Kidney (tissue), 14 donors: ENCODE measurements around the gene ITPA. TPM values are rescaled to one million over a fixed set of nuclear protein-coding genes. Genes with fewer than 3 reads are reported as not detected.
A peak's percentile ranks its signal among the peaks of the same experiment; 100 is the strongest.

ENCODE experiments used
- DNase-seq, 5 donors: peaks; one replicate each; pipeline ENCODE4 v3.0.0-alpha.2; 2013 to 2020
- FAIRE-seq: peaks from 2 replicates; lab custom pipeline; 2012; peaks lifted over from hg19 to GRCh38; lab: Jason Lieb, UNC
- H3K27ac ChIP-seq, 2 donors: one replicate each; pipeline ENCODE4 v1.7.0; 2013; ENCODE audit warnings: low read depth in 2 of 2, low read length in 2 of 2, inconsistent platforms in 1 of 2
- H3K27me3 ChIP-seq: one replicate; pipeline ENCODE4 v1.7.1; 2013; ENCODE audit warnings: low read length, inconsistent platforms; ENCODE audit not compliant: control insufficient read depth, insufficient read depth
- H3K36me3 ChIP-seq, 3 donors: one replicate each; pipeline versions ENCODE4 v1.7.0 to v1.7.1; 2013; ENCODE audit warnings: low read length in 3 of 3, control low read depth in 1 of 3, inconsistent platforms in 1 of 3; ENCODE audit not compliant: insufficient read depth in 3 of 3, control insufficient read depth in 2 of 3
- H3K4me1 ChIP-seq, 3 donors: one replicate each; pipeline versions ENCODE4 v1.7.0 to v1.7.1; 2013; ENCODE audit warnings: low read length in 3 of 3, inconsistent platforms in 1 of 3, low read depth in 1 of 3; ENCODE audit not compliant: control insufficient read depth in 2 of 3, insufficient read depth in 2 of 3
- H3K4me3 ChIP-seq, 3 donors: one replicate each; pipeline versions ENCODE4 v1.7.0 to v1.8.1; 2013; ENCODE audit warnings: low read length in 3 of 3, control low read depth in 1 of 3, inconsistent platforms in 1 of 3
- H3K9ac ChIP-seq, 3 donors: one replicate each; pipeline versions ENCODE4 v1.7.0 to v1.7.1; 2013; ENCODE audit warnings: low read length in 3 of 3, control low read depth in 1 of 3, inconsistent platforms in 1 of 3
- H3K9me3 ChIP-seq, 3 donors: one replicate each; pipeline versions ENCODE4 v1.7.0 to v1.7.1; 2013; ENCODE audit warnings: low read length in 3 of 3, control low read depth in 1 of 3, inconsistent platforms in 1 of 3; ENCODE audit not compliant: control insufficient read depth in 2 of 3, insufficient read depth in 1 of 3
- CTCF ChIP-seq: IDR thresholded peaks from 3 replicates; pipeline ENCODE4 v1.5.1; 2012; ENCODE audit warnings: mild to moderate bottlenecking, moderate library complexity, borderline replicate concordance; ENCODE audit not compliant: insufficient read depth; ENCODE audit errors: extremely low read depth
- intact Hi-C: fragments of 100-400 bp; cut with DNase I; formaldehyde crosslinking; loops from one replicate; pipeline ENCODE4 v1.11.1; 2022
- polyA plus RNA-seq: library from polyadenylated mRNA; stranded (reverse); fragments of 350-450 nt; fragmentation: Illumina TruSeq; extraction: RNeasy Lipid Tissue Mini Kit (QIAGEN cat#74804); gene quantifications from one replicate; pipeline ENCODE4 v1.2.3, GENCODE V29; 2014; ENCODE audit warnings: low read depth, low replicate concordance; ENCODE audit not compliant: insufficient read depth
- total RNA-seq: library from RNA; stranded (reverse); fragmentation: NEBNext Ultra II Directional; extraction: Animal tissue kit (Norgen Biotek cat#: 25700); gene quantifications from one replicate; pipeline ENCODE4 v1.2.1, GENCODE V29; 2021
- donor health status: control.
- donor health status: control.
- donor health status: control.
- donor health status: control.
- donor health status: control.
- donor health status: DM: yes; HTN: yes; CAD: no.
- donor health status: Normal renal cell carcinoma (clear cell type).

ITPA gene
- total and polyA plus RNA-seq, 2 donors from 2014 or later = 59.7 to 81.1 TPM

DNA sequence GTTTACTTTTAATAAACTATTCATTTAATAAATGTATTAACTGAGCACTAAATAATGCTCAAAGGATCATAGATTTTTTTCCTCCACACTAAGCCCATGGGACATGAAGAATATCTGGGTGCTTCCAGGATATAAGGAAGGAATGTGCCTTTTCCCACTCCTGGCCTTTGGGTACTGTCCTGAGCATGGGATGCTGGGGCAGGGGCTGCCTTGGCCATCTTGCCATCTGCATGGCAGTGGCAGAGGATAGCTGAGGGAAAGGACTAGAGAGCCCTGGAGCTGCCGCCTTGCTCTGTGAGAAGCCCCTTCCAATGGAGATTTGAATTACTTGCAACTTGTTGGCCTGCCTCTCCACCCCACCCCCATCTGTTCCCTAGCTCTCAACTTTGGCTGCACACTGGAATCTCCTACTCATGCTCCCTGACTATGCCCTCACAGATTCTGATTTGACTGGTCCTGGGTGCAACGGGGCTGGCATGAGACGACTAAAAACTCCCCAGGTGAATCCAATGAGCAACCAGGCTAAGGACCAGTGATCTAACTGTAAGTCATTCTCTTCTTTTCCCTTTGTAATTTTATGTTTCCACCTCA lies 20.4 kb upstream of the ITPA start:
- peak in 1 of 5 donors; percentile 32 for DNase-seq
- Histone ChIP-seq H3K27me3 (no peaks in the 10 kb centered on the region), H3K9ac (no peak overlapping the region), H3K4me3 (no peak overlapping the region), H3K9me3 (no peaks in the 10 kb centered on the region), H3K4me1 (no peaks in the 10 kb centered on the region), H3K27ac (no peak overlapping the region), H3K36me3 (peaks cover 2 to 15% (median 15%) of the 10 kb centered on the region in 3 donors)
- intact Hi-C loops = no loop called here
- no peak for FAIRE-seq
- TF ChIP-seq CTCF = no peak

- FAIRE-seq (no peak), DNase-seq (peak in 1 of 5 donors; percentile 29)
- Histone ChIP-seq H3K9me3 (no peaks in the 10 kb centered on the region), H3K9ac (no peak overlapping the region), H3K27ac (no peak overlapping the region), H3K4me3 (no peak overlapping the region), H3K4me1 (no peaks in the 10 kb centered on the region), H3K27me3 (no peaks in the 10 kb centered on the region), H3K36me3 (peaks cover 2 to 21% (median 20%) of the 10 kb centered on the region in 3 donors)
- intact Hi-C loops = no loop called here
- TF ChIP-seq CTCF = no peak
Observed at GRCh38 chr20:3189561-3190131, 19.7 kb upstream of the ITPA start.

GRCh38 chr20:3190681-3191111 lies 18.6 kb upstream of the ITPA start:
- TF ChIP-seq CTCF = no peak
- H3K4me1 ChIP-seq = no peaks in the 10 kb centered on the region
- FAIRE-seq (no peak), DNase-seq (peak in 1 of 5 donors; percentile 73)
- no peaks in the 10 kb centered on the region for H3K9me3 ChIP-seq
- H3K9ac ChIP-seq = no peak overlapping the region
- no peak overlapping the region for H3K27ac ChIP-seq
- intact Hi-C loops = no loop called here
- no peaks in the 10 kb centered on the region for H3K27me3 ChIP-seq
- no peak overlapping the region for H3K4me3 ChIP-seq
- H3K36me3 ChIP-seq = peaks cover 2 to 29% (median 28%) of the 10 kb centered on the region in 3 donors
